ENCODE results near the gene ZSWIM4.

GRCh38 chr19:13824703-13825102 lies 29.5 kb downstream of the ZSWIM4 start:
- TF ChIP-seq NFRKB (IDR thresholded peaks at IDR 0.05) (no peak), ARNT (IDR thresholded peaks at IDR 0.05) (no peak), FOXK2 (IDR thresholded peaks at IDR 0.05) (no peak), BHLHE40 (IDR thresholded peaks at IDR 0.05; ENCODE audit: borderline replicate concordance) (no peak), HDGF (IDR thresholded peaks at IDR 0.05; ENCODE audit: borderline replicate concordance) (no peak), SUZ12 (IDR thresholded peaks at IDR 0.05) (no peak), L3MBTL2 (conservative IDR thresholded peaks at IDR 0.05) (no peak), ELF4 (IDR thresholded peaks at IDR 0.05) (no peak)

All from HEK293T (cell line).